Measurements from ENCODE around the gene VPS54. TPM values are rescaled to one million over a fixed set of nuclear protein-coding genes. Genes with fewer than 3 reads are reported as not detected.

VPS54 gene
- total RNA-seq, 1 donor from 2014 or later, result 17.7 TPM

DNA sequence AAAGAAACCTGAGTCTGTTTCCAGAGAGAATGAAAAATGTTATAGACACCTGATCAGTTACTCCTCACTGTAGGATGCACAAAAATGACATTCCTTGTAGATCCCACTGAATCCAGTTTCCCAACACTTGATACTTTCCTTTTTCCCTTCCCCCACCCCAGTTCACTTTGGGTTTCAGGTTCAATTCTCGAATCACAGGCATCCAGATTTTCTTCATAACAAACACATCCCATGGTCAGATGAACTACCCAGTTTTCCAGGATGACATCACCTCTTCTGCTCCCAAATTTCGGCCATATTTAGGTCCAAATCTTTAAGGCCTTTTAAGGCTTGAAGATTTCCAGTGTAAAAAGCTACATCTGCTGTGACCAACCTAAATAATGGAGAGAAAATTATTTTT, 126.1 kb downstream of the VPS54 start:
- TF ChIP-seq, protein P1, sequence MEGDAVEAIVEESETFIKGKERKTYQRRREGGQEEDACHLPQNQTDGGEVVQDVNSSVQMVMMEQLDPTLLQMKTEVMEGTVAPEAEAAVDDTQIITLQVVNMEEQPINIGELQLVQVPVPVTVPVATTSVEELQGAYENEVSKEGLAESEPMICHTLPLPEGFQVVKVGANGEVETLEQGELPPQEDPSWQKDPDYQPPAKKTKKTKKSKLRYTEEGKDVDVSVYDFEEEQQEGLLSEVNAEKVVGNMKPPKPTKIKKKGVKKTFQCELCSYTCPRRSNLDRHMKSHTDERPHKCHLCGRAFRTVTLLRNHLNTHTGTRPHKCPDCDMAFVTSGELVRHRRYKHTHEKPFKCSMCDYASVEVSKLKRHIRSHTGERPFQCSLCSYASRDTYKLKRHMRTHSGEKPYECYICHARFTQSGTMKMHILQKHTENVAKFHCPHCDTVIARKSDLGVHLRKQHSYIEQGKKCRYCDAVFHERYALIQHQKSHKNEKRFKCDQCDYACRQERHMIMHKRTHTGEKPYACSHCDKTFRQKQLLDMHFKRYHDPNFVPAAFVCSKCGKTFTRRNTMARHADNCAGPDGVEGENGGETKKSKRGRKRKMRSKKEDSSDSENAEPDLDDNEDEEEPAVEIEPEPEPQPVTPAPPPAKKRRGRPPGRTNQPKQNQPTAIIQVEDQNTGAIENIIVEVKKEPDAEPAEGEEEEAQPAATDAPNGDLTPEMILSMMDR (IDR thresholded peaks at IDR 0.05; ENCODE audit: insufficient read depth, low read length, poor library complexity, severe bottlenecking), result no peak
- Histone ChIP-seq H3K4me3 (ENCODE audit: low read depth, low read length) (no peak overlapping the region), H3K36me3 (ENCODE audit: control insufficient read depth, insufficient read depth, low read length) (no peaks in the 10 kb centered on the region), H3K27me3 (ENCODE audit: control insufficient read depth, insufficient read depth, low read length) (no peaks in the 10 kb centered on the region)
- no peak for DNase-seq (ENCODE audit: low read depth)

GRCh38 chr2:63891488-63892030, 127.7 kb downstream of the VPS54 start:
- H3K36me3 ChIP-seq (ENCODE audit: control insufficient read depth, insufficient read depth, low read length), result no peaks in the 10 kb centered on the region
- no peaks in the 10 kb centered on the region for H3K27me3 ChIP-seq (ENCODE audit: control insufficient read depth, insufficient read depth, low read length)
- no peak overlapping the region for H3K4me3 ChIP-seq (ENCODE audit: low read depth, low read length)
- TF ChIP-seq, protein P1 (IDR thresholded peaks at IDR 0.05; ENCODE audit: insufficient read depth, low read length, poor library complexity, severe bottlenecking), result no peak
- DNase-seq (ENCODE audit: low read depth), result no peak

GRCh38 chr2:63890678-63891077, 128.6 kb downstream of the VPS54 start:
- DNase-seq (ENCODE audit: low read depth), result no peak
- no peak overlapping the region for H3K4me3 ChIP-seq (ENCODE audit: low read depth, low read length)
- H3K36me3 ChIP-seq (ENCODE audit: control insufficient read depth, insufficient read depth, low read length), result no peaks in the 10 kb centered on the region
- TF ChIP-seq, protein P1 (IDR thresholded peaks at IDR 0.05; ENCODE audit: insufficient read depth, low read length, poor library complexity, severe bottlenecking), result no peak
- H3K27me3 ChIP-seq (ENCODE audit: control insufficient read depth, insufficient read depth, low read length), result no peaks in the 10 kb centered on the region

DNA sequence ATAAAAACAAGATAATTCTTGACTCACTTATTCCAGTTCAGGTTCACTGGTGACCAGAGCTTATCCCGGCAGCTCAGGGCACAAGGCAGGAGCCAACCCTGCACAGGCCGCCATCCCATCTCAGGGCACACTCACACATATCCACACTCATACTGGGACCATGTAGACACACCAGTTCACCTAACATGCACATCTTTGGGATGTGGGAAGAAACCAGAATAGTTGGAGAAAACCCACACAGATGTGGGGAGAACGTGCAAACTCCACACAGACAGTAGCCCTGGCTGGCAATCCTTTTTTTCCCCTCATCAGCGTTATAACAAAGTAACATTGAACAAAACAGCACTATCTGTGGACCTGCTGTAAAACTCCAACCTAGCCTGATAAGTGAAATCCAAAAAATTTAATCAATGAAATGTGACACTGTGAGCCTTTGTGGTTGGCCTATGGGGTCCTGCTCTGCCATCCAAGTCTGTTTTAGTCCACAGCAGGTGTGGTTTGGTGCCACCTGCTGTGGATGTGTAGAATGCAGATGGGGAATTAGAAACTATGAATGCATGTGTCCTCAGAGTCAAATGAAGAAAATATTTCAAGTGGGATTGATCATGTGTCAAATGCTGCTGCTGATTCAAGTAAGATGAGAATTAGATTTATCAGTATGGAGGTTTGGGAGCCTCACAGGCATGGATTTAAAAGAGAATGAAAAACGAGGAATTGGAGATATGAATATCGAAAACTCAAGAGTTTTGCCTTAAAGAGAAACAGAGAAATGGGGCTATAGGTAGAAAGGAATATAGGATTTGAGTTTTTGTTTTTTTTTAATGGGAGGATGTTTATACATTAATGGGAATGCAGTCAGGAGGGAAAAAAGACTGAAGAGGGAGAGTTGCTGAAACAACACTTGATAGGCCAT, 130.5 kb downstream of the VPS54 start:
- H3K27me3 ChIP-seq (ENCODE audit: control insufficient read depth, insufficient read depth, low read length), result no peaks in the 10 kb centered on the region
- TF ChIP-seq, protein P1 (IDR thresholded peaks at IDR 0.05; ENCODE audit: insufficient read depth, low read length, poor library complexity, severe bottlenecking), result peak; percentile 83
- H3K4me3 ChIP-seq (ENCODE audit: low read depth, low read length), result no peak overlapping the region
- peak; percentile 2 for DNase-seq (ENCODE audit: low read depth)
- peaks cover 1% of the 10 kb centered on the region for H3K36me3 ChIP-seq (ENCODE audit: control insufficient read depth, insufficient read depth, low read length)

DNA sequence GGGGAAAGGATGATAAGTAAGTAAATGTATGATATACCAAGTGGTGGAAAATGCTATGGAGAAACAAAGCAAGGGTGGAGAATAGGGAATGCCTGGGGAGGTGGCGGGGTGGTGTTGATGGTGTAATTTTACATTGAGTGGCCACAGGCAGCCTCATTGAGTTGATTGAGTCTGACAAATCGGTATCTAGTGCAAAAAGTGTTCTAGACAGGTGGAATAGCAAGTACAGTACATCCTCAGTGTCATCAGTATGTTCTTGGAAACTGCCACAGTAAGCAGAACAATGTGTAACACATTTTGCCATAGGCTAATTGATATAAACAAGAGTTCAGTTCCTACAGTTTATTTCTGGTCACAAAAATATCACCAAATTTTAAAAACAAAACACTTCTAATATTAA, 131.2 kb downstream of the VPS54 start:
- TF ChIP-seq, protein P1 (IDR thresholded peaks at IDR 0.05; ENCODE audit: insufficient read depth, low read length, poor library complexity, severe bottlenecking), result no peak
- H3K4me3 ChIP-seq (ENCODE audit: low read depth, low read length), result no peak overlapping the region
- H3K27me3 ChIP-seq (ENCODE audit: control insufficient read depth, insufficient read depth, low read length), result no peaks in the 10 kb centered on the region
- DNase-seq (ENCODE audit: low read depth), result no peak
- H3K36me3 ChIP-seq (ENCODE audit: control insufficient read depth, insufficient read depth, low read length), result peaks cover 1% of the 10 kb centered on the region

All from kidney epithelial cell (primary cell).